ENCODE results near the gene PCDH15. TPM values are rescaled to one million over a fixed set of nuclear protein-coding genes. Genes with fewer than 3 reads are reported as not detected.
A peak's percentile ranks its signal among the peaks of the same experiment; 100 is the strongest.

PCDH15 gene
- total and polyA plus RNA-seq, 2 experiments from 2014 or later, result 1.1 to 1.7 TPM

DNA sequence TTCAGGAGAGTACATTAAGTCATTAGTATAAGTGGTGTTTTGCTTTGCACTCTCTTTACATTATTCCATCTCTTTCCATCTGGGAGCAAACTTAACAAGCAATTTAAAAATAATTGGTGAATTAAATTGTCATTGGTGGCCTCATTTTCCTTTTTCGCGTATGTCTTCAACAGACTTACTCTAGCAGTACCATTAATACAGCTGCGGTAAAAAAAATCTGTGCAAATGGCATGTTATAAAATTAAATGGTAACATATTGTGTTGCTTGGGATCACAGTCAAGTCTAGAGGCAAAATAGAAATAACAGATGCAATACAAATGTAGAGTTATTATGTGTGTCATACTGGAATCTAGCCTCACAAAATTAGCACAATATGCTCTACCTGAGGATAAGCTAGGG, 322.4 kb downstream of the PCDH15 start:
- Histone ChIP-seq H3K4me2 (no peak overlapping the region), H3K4me3 (no peak overlapping the region), H3K27ac (no peak overlapping the region), H3K9me3 (ENCODE audit: low read depth) (no peaks in the 10 kb centered on the region), H3K9me2 (replicated peaks; ENCODE audit: insufficient read depth) (no peaks in the 10 kb centered on the region), H3K4me1 (ENCODE audit: insufficient read depth) (no peaks in the 10 kb centered on the region), H3K79me2 (no peaks in the 10 kb centered on the region), H3K36me3 (replicated peaks; ENCODE audit: insufficient read depth, low read depth) (no peaks in the 10 kb centered on the region), H3K27me3 (no peaks in the 10 kb centered on the region), H2AFZ (no peak overlapping the region), H4K20me1 (ENCODE audit: insufficient read depth, poor library complexity, severe bottlenecking) (no peaks in the 10 kb centered on the region)
- TF ChIP-seq EZH2phosphoT487 (IDR thresholded peaks at IDR 0.05; ENCODE audit: low read depth, severe bottlenecking, unreplicated experiment) (no peak), EZH2 (IDR thresholded peaks at IDR 0.05; ENCODE audit: borderline replicate concordance) (no peak)
- TF ChIP-seq, protein P1, sequence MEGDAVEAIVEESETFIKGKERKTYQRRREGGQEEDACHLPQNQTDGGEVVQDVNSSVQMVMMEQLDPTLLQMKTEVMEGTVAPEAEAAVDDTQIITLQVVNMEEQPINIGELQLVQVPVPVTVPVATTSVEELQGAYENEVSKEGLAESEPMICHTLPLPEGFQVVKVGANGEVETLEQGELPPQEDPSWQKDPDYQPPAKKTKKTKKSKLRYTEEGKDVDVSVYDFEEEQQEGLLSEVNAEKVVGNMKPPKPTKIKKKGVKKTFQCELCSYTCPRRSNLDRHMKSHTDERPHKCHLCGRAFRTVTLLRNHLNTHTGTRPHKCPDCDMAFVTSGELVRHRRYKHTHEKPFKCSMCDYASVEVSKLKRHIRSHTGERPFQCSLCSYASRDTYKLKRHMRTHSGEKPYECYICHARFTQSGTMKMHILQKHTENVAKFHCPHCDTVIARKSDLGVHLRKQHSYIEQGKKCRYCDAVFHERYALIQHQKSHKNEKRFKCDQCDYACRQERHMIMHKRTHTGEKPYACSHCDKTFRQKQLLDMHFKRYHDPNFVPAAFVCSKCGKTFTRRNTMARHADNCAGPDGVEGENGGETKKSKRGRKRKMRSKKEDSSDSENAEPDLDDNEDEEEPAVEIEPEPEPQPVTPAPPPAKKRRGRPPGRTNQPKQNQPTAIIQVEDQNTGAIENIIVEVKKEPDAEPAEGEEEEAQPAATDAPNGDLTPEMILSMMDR (IDR thresholded peaks at IDR 0.05; ENCODE audit: poor library complexity), result no peak
- WGBS (ENCODE audit: low lambda C conversion rate, missing lambda C conversion rate), result 62% methylated on average over 3 of the region's 3 CpGs
- DNase-seq (ENCODE audit: low spot score), result no peak

DNA sequence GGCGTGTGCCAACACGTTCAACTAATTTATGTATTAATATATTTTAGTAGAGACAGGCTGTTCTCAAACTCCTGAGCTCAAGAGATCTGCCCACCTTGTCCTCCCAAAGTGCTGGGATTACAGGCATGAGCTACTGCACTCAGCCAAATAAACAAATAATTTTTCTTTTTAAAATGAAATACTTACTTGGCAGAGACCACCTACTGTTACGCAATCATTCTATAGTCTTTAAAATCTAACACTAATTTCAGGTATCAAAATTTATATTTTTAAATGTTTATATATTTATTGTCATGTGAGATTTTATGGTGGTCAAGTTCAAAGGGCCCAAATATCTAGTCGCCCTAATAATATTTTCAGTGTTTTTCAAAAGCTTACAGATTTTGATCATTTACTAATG, 323.3 kb downstream of the PCDH15 start:
- no peak for DNase-seq (ENCODE audit: low spot score)
- no peak overlapping the region for H3K27ac ChIP-seq
- no peaks in the 10 kb centered on the region for H3K9me3 ChIP-seq (ENCODE audit: low read depth)
- no peaks in the 10 kb centered on the region for H3K36me3 ChIP-seq (replicated peaks; ENCODE audit: insufficient read depth, low read depth)
- no peak for TF ChIP-seq EZH2 (IDR thresholded peaks at IDR 0.05; ENCODE audit: borderline replicate concordance)
- TF ChIP-seq, protein P1 (IDR thresholded peaks at IDR 0.05; ENCODE audit: poor library complexity), result no peak
- TF ChIP-seq EZH2phosphoT487 (IDR thresholded peaks at IDR 0.05; ENCODE audit: low read depth, severe bottlenecking, unreplicated experiment), result no peak
- no peaks in the 10 kb centered on the region for H4K20me1 ChIP-seq (ENCODE audit: insufficient read depth, poor library complexity, severe bottlenecking)
- no peaks in the 10 kb centered on the region for H3K4me1 ChIP-seq (ENCODE audit: insufficient read depth)
- H3K79me2 ChIP-seq, result no peaks in the 10 kb centered on the region
- H3K9me2 ChIP-seq (replicated peaks; ENCODE audit: insufficient read depth), result no peaks in the 10 kb centered on the region
- H2AFZ ChIP-seq, result no peak overlapping the region
- H3K4me2 ChIP-seq, result no peak overlapping the region
- H3K4me3 ChIP-seq, result no peak overlapping the region
- WGBS (ENCODE audit: low lambda C conversion rate, missing lambda C conversion rate), result 91% methylated on average over 4 of the region's 4 CpGs
- no peaks in the 10 kb centered on the region for H3K27me3 ChIP-seq

DNA sequence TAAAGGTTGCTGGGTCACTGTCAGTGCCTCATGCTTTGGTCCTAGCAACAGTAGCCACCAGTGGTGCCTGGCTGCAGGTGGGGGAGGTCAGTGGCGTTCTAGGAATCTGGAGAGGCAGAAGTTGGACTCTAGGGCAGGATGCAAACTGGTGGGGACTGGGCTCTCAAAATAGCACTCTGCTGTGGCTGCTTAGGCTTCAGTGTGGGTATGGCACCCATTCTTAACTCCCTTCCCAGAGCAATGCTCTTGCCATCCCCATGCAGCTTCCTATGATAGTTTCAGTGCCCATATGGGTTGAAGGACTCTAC, 330.8 kb downstream of the PCDH15 start:
- DNase-seq (ENCODE audit: low spot score), result no peak
- Histone ChIP-seq H3K9me2 (replicated peaks; ENCODE audit: insufficient read depth) (no peaks in the 10 kb centered on the region), H2AFZ (peak overlapping the region; percentile 21), H4K20me1 (ENCODE audit: insufficient read depth, poor library complexity, severe bottlenecking) (no peaks in the 10 kb centered on the region), H3K27me3 (no peaks in the 10 kb centered on the region), H3K4me2 (peak overlapping the region; percentile 64), H3K27ac (no peak overlapping the region), H3K79me2 (no peaks in the 10 kb centered on the region), H3K9me3 (ENCODE audit: low read depth) (no peaks in the 10 kb centered on the region), H3K4me3 (no peak overlapping the region), H3K36me3 (replicated peaks; ENCODE audit: insufficient read depth, low read depth) (no peaks in the 10 kb centered on the region), H3K4me1 (ENCODE audit: insufficient read depth) (no peaks in the 10 kb centered on the region)
- TF ChIP-seq, protein P1 (IDR thresholded peaks at IDR 0.05; ENCODE audit: poor library complexity), result no peak
- TF ChIP-seq EZH2 (IDR thresholded peaks at IDR 0.05; ENCODE audit: borderline replicate concordance) (no peak), EZH2phosphoT487 (IDR thresholded peaks at IDR 0.05; ENCODE audit: low read depth, severe bottlenecking, unreplicated experiment) (no peak)
- 71% methylated on average over 1 of the region's 1 CpG for WGBS (ENCODE audit: low lambda C conversion rate, missing lambda C conversion rate)
